HG03342 (cell line): ENCODE data around the gene WRNIP1.

Experiments
- ATAC-seq: cut with Tn5 transposase; IDR thresholded peaks from one replicate; pipeline ENCODE4 v1.9.1; 2021; ENCODE audit warnings: mild to moderate bottlenecking, moderate library complexity; ENCODE audit not compliant: unreplicated experiment

Gene WRNIP1

DNA sequence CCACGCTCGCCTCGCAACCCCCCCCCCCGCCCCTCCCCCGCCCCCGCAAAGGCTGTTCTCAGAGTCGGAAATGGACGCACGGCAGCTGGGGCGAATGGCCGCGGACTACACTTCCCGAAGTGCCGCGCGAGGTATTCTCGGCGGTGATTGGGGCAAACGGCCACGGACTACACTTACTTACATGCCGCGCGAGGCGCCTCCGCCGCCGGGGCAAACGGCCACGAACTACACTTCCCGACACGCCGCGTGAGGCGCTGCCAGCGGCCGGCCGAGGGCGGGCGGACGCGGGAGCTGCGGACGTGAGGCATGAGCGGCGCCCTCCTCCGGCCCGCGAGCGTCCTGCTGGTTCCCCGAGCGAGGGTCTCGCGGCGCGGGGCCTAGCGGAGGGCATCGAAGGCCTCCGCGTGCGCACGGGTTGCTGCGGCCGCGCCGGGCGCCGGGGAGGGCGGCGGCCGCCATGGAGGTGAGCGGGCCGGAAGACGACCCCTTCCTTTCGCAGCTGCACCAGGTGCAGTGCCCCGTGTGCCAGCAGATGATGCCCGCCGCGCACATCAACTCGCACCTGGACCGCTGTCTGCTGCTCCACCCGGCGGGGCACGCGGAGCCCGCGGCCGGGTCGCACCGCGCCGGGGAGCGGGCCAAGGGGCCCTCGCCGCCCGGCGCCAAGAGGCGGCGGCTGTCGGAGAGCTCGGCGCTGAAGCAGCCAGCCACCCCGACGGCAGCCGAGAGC is at the start of gene WRNIP1:
Gene WRNIP1, plus strand, starts transcription at position 228 of the 730 bp plus-strand sequence. Its CDS starts 230 bp downstream, at position 458.
- peak; percentile 88 for ATAC-seq

DNA sequence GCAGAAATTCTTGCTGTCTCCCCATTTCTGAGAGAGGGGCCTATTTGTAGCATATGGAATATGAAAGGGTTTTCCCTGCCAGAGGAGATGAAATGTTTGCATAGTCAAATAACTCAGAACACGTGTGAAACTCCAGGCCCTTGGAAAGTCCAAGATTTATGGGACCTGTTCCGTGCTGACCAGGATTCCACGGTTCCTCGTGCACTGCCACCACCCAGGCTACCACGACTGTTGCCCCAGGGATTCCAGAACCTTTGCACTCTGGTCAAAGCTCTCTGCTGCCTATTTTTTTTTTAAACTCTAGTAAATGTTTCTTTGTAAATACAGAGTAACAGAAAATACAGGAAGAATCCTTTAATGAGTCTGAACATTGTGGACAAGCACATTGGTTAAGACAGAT is 49.5 kb upstream of the WRNIP1 start:
- no peak for ATAC-seq

GRCh38 chr6:2716936-2717700 is 48.1 kb upstream of the WRNIP1 start:
- no peak for ATAC-seq

- no peak for ATAC-seq
These were observed 46.7 kb upstream of the WRNIP1 start for GRCh38 chr6:2718334-2719092.

GRCh38 chr6:2719093-2719455 is 46.1 kb upstream of the WRNIP1 start:
- ATAC-seq = no peak

DNA sequence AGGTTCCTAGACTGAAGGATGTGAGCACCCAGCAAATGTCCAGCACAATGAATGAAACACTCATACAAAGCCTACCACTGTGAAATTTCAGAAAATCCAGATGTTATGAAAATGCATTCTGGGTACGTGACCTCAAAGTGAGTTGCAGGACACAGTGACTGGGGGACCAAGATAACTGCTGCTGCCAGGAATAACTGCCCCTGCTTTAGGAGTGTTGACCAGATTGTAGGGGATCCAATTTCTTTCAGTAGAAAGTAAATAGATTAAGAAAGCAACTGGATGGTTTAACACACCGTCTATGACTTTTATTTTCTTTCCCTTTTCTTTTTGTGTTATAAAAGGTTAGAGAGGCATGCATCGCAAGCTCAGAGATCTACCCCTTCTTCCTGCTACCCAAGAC is 44.0 kb upstream of the WRNIP1 start:
- ATAC-seq = no peak

- ATAC-seq = no peak
These were observed 39.7 kb upstream of the WRNIP1 start for GRCh38 chr6:2725364-2725988.

GRCh38 chr6:2725999-2726567 is 39.1 kb upstream of the WRNIP1 start:
- ATAC-seq = no peak

- ATAC-seq = no peak
These were observed 35.3 kb upstream of the WRNIP1 start for GRCh38 chr6:2729921-2730320.

GRCh38 chr6:2730353-2731107 is 34.7 kb upstream of the WRNIP1 start:
- no peak for ATAC-seq

GRCh38 chr6:2731281-2731909 is 33.8 kb upstream of the WRNIP1 start:
- ATAC-seq = no peak

GRCh38 chr6:2732503-2733089 is 32.6 kb upstream of the WRNIP1 start:
- ATAC-seq = no peak

GRCh38 chr6:2733324-2733723 is 31.9 kb upstream of the WRNIP1 start:
- ATAC-seq = peak; percentile 91

- ATAC-seq = no peak
These were observed 31.3 kb upstream of the WRNIP1 start for GRCh38 chr6:2733736-2734480.

DNA sequence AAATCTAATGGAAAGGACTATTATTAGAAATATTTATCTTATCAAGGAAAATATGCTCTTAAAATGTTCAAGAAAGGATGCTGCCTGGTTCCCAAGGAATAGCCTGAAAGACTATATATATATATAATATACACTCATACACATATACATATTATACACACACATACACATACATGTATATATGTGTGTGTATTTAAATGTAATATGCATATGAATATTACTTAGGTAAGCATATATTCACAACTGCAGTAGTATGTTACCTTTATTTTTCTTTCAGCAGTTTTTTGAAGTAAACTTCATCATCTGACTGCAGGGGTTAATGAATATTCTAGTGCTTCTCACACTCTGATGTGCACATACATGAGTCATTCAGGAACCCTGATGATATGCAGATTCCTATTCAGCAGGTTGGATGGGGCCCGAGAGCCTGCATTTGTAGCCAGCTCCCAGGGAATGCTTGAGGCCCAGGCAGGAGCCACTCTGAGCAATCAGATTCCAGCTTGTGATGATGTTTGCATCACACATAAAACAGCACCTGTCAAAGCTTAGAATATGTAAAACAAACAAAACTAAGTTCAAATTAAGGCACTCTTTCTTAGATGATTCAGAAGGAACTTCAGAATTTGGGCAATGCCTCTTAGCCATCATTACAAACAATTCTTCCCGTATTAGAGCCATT is 30.6 kb upstream of the WRNIP1 start:
- no peak for ATAC-seq

GRCh38 chr6:2737885-2738284 is 27.3 kb upstream of the WRNIP1 start:
- no peak for ATAC-seq

- no peak for ATAC-seq
These were observed 26.7 kb upstream of the WRNIP1 start for GRCh38 chr6:2738373-2738979.

- no peak for ATAC-seq
These were observed 25.9 kb upstream of the WRNIP1 start for GRCh38 chr6:2739335-2739734.
